Hepatocyte (in vitro differentiated cells): ENCODE data around the gene C2CD4C. TPM values are rescaled to one million over a fixed set of nuclear protein-coding genes. Genes with fewer than 3 reads are reported as not detected.
"Not testable (repeated sequence)": the region's sequence is repeated elsewhere in the genome, so short reads cannot be mapped to it uniquely, and the experiment has no call there.

Experiments used
- DNase-seq: peaks from one replicate; pipeline ENCODE4 v3.0.0-alpha.2; 2016; ENCODE audit warnings: low spot score
- H2AFZ ChIP-seq: fragments of 200-600 bp; sonication (generic); 2 replicates; pipeline ENCODE4 v1.6.0; 2016; ENCODE audit warnings: antibody characterized with exemption, mild to moderate bottlenecking
- H3K27ac ChIP-seq: fragments of 200-600 bp; sonication (generic); 2 replicates; pipeline ENCODE4 v1.5.1; 2016; ENCODE audit warnings: mild to moderate bottlenecking
- H3K27me3 ChIP-seq: fragments of 200-600 bp; sonication (generic); 2 replicates; pipeline ENCODE4 v1.6.1; 2016
- H3K36me3 ChIP-seq: fragments of 200-600 bp; sonication (generic); replicated peaks from 2 replicates; pipeline ENCODE4 v1.5.1; 2016; ENCODE audit warnings: low read depth; ENCODE audit not compliant: insufficient read depth
- H3K4me1 ChIP-seq: fragments of 200-600 bp; sonication (generic); 2 replicates; pipeline ENCODE4 v1.5.1; 2016; ENCODE audit warnings: mild to moderate bottlenecking, moderate library complexity; ENCODE audit not compliant: insufficient read depth
- H3K4me2 ChIP-seq: fragments of 200-600 bp; sonication (generic); 2 replicates; pipeline ENCODE4 v1.6.0; 2016
- H3K4me3 ChIP-seq: fragments of 200-600 bp; sonication (generic); 2 replicates; pipeline ENCODE4 v1.5.1; 2016; ENCODE audit warnings: mild to moderate bottlenecking
- H3K79me2 ChIP-seq: fragments of 200-600 bp; sonication (generic); 2 replicates; pipeline ENCODE4 v1.6.0; 2017; ENCODE audit warnings: mild to moderate bottlenecking
- H3K9me2 ChIP-seq: fragments of 200-600 bp; sonication (generic); replicated peaks from 2 replicates; pipeline ENCODE4 v1.6.0; 2017; ENCODE audit warnings: mild to moderate bottlenecking; ENCODE audit not compliant: insufficient read depth
- H3K9me3 ChIP-seq: fragments of 200-600 bp; sonication (generic); 2 replicates; pipeline ENCODE4 v1.5.1; 2016; ENCODE audit warnings: low read depth, mild to moderate bottlenecking
- H4K20me1 ChIP-seq: fragments of 200-600 bp; sonication (generic); 2 replicates; pipeline ENCODE4 v1.6.0; 2016; ENCODE audit warnings: mild to moderate bottlenecking; ENCODE audit not compliant: insufficient read depth, poor library complexity, severe bottlenecking
- EZH2 ChIP-seq: fragments of 200-600 bp; sonication (generic); IDR thresholded peaks from 2 replicates; pipeline ENCODE4 v1.6.1; 2016; ENCODE audit warnings: antibody characterized with exemption, mild to moderate bottlenecking, borderline replicate concordance
- EZH2phosphoT487 ChIP-seq: fragments of 200-600 bp; sonication (generic); IDR thresholded peaks from one replicate; pipeline ENCODE4 v1.6.1; 2018; ENCODE audit warnings: antibody characterized with exemption, mild to moderate bottlenecking, low read depth, moderate library complexity; ENCODE audit not compliant: unreplicated experiment, severe bottlenecking
- WGBS: methylation state at CpG from one replicate; pipeline ENCODE4 v1.1.6; 2016; ENCODE audit warnings: low lambda C conversion rate; ENCODE audit errors: missing lambda C conversion rate; 5-methylcytosine and 5-hydroxymethylcytosine counted together
- polyA plus RNA-seq: library from polyadenylated mRNA; unstranded; fragments of >200 nt; fragmentation: Nextera tagmentation; extraction: Ambion mirVana; gene quantifications from 2 replicates; pipeline ENCODE4 v1.2.1, GENCODE V29; 2016
- total RNA-seq: library from RNA; depleted of rRNA; stranded (reverse); fragments of >200 nt; gene quantifications from 2 replicates; pipeline ENCODE4 v1.2.3, GENCODE V29; 2014
- TF ChIP-seq, protein P1 (sequence below): fragments of 200-600 bp; sonication (generic); IDR thresholded peaks from 2 replicates; pipeline ENCODE4 v1.5.1; 2016; ENCODE audit warnings: antibody characterized with exemption, mild to moderate bottlenecking; ENCODE audit not compliant: poor library complexity

The C2CD4C gene
- total and polyA plus RNA-seq, 2 experiments from 2014 or later: 3.4 to 4.6 TPM

DNA sequence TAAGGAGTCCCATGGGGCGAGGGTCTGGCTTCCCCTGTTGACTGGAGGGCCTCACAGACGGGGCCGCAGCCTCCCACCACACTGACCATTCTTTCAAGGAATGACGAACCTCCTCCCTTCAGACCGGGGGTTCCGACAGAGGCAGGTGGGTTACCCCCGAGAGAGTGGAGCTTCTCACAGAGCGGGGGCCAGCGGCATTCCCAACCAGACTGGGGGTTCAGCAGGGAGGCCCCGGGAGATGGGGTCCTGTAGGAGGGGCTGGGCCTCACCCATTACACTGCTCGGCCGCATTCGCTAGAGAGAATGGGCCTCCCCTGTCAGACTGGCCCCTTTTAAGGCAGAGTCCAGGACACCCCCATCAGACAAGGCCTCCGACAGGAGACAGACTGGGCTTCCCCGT is 15.6 kb upstream of the C2CD4C start:
- no peak for DNase-seq
- Histone ChIP-seq H3K27ac (no peak overlapping the region), H3K36me3 (no peaks in the 10 kb centered on the region), H3K27me3 (no peaks in the 10 kb centered on the region), H3K4me2 (no peak overlapping the region), H3K79me2 (no peaks in the 10 kb centered on the region), H3K9me3 (no peaks in the 10 kb centered on the region), H3K9me2 (no peaks in the 10 kb centered on the region), H3K4me1 (no peaks in the 10 kb centered on the region), H2AFZ (no peak overlapping the region), H3K4me3 (no peak overlapping the region), H4K20me1 (no peaks in the 10 kb centered on the region)
- TF ChIP-seq EZH2: no peak
- no peak for TF ChIP-seq EZH2phosphoT487
- TF ChIP-seq, protein P1, sequence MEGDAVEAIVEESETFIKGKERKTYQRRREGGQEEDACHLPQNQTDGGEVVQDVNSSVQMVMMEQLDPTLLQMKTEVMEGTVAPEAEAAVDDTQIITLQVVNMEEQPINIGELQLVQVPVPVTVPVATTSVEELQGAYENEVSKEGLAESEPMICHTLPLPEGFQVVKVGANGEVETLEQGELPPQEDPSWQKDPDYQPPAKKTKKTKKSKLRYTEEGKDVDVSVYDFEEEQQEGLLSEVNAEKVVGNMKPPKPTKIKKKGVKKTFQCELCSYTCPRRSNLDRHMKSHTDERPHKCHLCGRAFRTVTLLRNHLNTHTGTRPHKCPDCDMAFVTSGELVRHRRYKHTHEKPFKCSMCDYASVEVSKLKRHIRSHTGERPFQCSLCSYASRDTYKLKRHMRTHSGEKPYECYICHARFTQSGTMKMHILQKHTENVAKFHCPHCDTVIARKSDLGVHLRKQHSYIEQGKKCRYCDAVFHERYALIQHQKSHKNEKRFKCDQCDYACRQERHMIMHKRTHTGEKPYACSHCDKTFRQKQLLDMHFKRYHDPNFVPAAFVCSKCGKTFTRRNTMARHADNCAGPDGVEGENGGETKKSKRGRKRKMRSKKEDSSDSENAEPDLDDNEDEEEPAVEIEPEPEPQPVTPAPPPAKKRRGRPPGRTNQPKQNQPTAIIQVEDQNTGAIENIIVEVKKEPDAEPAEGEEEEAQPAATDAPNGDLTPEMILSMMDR: no peak
- WGBS: 97% methylated on average over 15 of the region's 15 CpGs

DNA sequence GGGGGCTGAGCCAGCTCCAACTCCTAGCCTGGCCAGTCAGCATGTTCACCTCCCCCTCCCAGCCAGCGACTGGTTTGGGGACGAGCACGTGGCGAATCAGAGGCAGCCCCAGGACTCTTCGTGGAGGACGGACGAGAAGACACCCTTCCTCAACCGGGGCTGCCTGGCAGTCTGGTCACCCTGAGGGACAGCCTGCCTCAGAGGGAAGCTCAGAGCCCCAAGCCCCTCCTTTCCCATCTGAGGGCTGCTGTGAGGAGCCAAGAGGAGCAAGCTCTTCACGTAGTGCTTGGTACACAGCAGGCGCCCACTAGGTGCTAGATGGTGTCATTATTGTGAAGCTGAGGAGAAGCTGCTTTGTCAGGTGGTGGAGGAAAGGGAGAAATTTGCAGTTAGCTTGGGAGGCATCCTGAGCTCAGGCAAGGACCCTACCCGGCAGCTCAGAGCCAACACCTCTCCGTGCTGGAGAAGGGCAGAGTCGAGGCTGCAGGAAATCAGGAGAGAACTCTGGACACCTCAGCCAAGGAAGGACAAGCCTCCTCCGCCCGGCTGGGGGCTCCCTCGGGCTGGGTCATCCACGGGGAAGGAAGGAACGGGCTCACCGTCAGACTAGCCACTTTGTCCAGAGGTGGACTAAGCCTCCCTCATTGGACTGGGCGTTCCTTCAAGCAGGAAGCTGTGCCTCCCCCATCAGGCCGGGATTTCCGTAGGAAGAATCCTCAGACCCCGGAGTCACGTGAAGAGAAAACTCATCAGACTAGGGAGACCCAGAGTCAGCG is 14.9 kb upstream of the C2CD4C start:
- 95% methylated on average over 25 of the region's 25 CpGs for WGBS
- TF ChIP-seq EZH2phosphoT487: no peak
- TF ChIP-seq EZH2: no peak
- TF ChIP-seq, protein P1: no peak
- Histone ChIP-seq H3K4me3 (no peak overlapping the region), H4K20me1 (no peaks in the 10 kb centered on the region), H3K9me2 (no peaks in the 10 kb centered on the region), H3K4me1 (no peaks in the 10 kb centered on the region), H3K36me3 (no peaks in the 10 kb centered on the region), H3K9me3 (no peaks in the 10 kb centered on the region), H3K79me2 (no peaks in the 10 kb centered on the region), H2AFZ (no peak overlapping the region), H3K27ac (no peak overlapping the region), H3K27me3 (no peaks in the 10 kb centered on the region), H3K4me2 (no peak overlapping the region)
- DNase-seq: no peak

DNA sequence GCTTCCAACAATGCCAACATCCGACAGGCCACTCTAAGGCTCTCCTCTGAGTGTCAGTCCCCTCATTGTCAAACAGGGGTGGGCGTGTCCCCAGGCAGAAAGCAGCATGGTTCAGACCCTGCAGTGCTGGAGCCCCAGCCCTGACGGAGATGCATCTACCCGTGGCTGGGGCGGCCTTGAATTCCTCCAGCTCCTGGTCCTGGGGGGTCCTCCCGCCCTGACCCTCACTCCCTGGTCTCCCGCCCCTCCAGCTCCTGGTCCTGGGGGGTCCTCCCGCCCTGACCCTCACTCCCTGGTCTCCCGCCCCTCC is 13.9 kb upstream of the C2CD4C start:
- H2AFZ ChIP-seq, H3K79me2 ChIP-seq, H3K9me2 ChIP-seq, H4K20me1 ChIP-seq, H3K27me3 ChIP-seq, H3K9me3 ChIP-seq, H3K27ac ChIP-seq, DNase-seq, H3K4me3 ChIP-seq, H3K36me3 ChIP-seq, H3K4me2 ChIP-seq, H3K4me1 ChIP-seq: not testable (repeated sequence)
- 83% methylated on average over 6 of the region's 9 CpGs for WGBS

DNA sequence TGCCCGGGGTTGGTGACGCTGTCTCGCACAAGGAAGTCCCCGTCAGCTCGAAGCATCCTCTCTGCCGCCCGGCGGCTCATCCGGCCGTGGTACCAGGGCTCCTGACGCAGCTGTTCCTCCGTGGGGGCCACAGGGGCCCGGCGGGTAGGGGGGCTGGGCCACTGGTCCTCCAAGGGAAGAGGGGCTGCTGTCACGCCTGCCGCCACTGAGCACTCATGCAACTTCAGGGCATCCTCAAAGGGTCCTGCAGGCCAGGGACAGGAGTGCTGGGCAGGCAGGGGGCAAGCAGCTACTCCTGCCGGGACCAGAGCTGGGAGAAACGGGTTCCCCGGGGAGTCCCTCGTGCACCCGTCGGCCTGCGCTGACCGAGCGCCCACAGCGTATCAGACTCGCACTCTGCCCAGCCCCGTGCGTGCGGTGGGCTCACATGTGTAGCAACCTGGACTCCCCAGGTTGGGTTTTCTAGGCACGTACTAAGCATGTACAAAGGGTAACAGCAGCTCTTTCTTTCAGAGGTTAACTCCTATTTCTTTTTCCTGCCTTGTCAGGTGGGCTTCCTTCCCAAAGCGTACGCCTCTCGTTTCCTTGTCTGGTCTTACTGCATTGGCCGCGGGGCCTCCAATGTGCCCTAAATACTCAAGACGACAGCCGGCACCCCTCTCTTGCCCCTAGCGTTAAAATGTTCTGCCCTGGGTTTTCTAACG is 13.4 kb upstream of the C2CD4C start:
- Histone ChIP-seq H3K36me3 (no peaks in the 10 kb centered on the region), H3K27ac (no peak overlapping the region), H3K4me2 (no peak overlapping the region), H3K4me1 (no peaks in the 10 kb centered on the region), H3K79me2 (no peaks in the 10 kb centered on the region), H3K9me3 (no peaks in the 10 kb centered on the region), H3K27me3 (no peaks in the 10 kb centered on the region), H4K20me1 (no peaks in the 10 kb centered on the region), H3K4me3 (no peak overlapping the region), H3K9me2 (no peaks in the 10 kb centered on the region), H2AFZ (no peak overlapping the region)
- no peak for TF ChIP-seq EZH2phosphoT487
- no peak for TF ChIP-seq EZH2
- TF ChIP-seq, protein P1: no peak
- no peak for DNase-seq
- WGBS: 90% methylated on average over 39 of the region's 40 CpGs
